Heart right ventricle (tissue), 16 donors: Measurements from ENCODE around the gene CNIH2. TPM values are rescaled to one million over a fixed set of nuclear protein-coding genes. Genes with fewer than 3 reads are reported as not detected.
"Not testable (repeated sequence)": the region's sequence is repeated elsewhere in the genome, so short reads cannot be mapped to it uniquely, and the experiment has no call there.

ENCODE experiments used
- ATAC-seq, 8 donors: fragments of 200-7000 bp; cut with Tn5 transposase; one replicate each; pipeline ENCODE4 v1.9.1; 2020; ENCODE audit warnings: mild to moderate bottlenecking in 8 of 8, moderate library complexity in 8 of 8, moderate number of reproducible peaks in 1 of 8
- DNase-seq, 2 donors: peaks; one replicate each; pipeline ENCODE4 v3.0.0-alpha.2; 2020
- H3K27ac ChIP-seq, 10 donors: fragments of 200-600 bp; sonication (generic) in 2 of 10; one replicate each; pipeline versions ENCODE4 v1.5.0 to v1.8.0; 2020 to 2022; ENCODE audit warnings: mild to moderate bottlenecking in 3 of 10
- H3K27me3 ChIP-seq, 7 donors: fragments of 200-600 bp; one replicate each; pipeline ENCODE4 v1.8.0; 2021 to 2022; ENCODE audit warnings: mild to moderate bottlenecking in 2 of 7
- H3K36me3 ChIP-seq, 9 donors: fragments of 200-600 bp; sonication (generic) in 1 of 9; one replicate each; pipeline versions ENCODE4 v1.5.0 to v1.8.0; 2020 to 2022; ENCODE audit warnings: mild to moderate bottlenecking in 2 of 9
- H3K4me1 ChIP-seq, 9 donors: fragments of 200-600 bp; sonication (generic) in 1 of 9; one replicate each; pipeline versions ENCODE4 v1.5.0 to v1.8.0; 2020 to 2022; ENCODE audit warnings: mild to moderate bottlenecking in 4 of 9
- H3K4me3 ChIP-seq, 10 donors: fragments of 200-600 bp; sonication (generic) in 2 of 10; one replicate each; pipeline versions ENCODE4 v1.5.0 to v1.8.0; 2020 to 2022; ENCODE audit warnings: mild to moderate bottlenecking in 7 of 10, moderate library complexity in 2 of 10
- H3K9me3 ChIP-seq, 11 donors: fragments of 200-600 bp in 10 of 11; sonication (generic) in 2 of 11; one replicate each; pipeline versions ENCODE4 v1.5.0 to v1.8.0; 2013 to 2022; ENCODE audit warnings: mild to moderate bottlenecking in 2 of 11, control low read depth in 1 of 11, moderate library complexity in 1 of 11
- WGBS, 2 donors: extraction: QIAGEN DNeasy Blood & Tissue Kit; methylation state at CpG; one replicate each; pipeline ENCODE4 v1.1.7; 2013; ENCODE audit warnings: inconsistent platforms in 1 of 2; 5-methylcytosine and 5-hydroxymethylcytosine counted together
- intact Hi-C, 10 donors: fragments of 100-400 bp; cut with DNase I; formaldehyde crosslinking; loops; one replicate each; pipeline versions ENCODE4 v1.11.1 to v1.14.2; 2022
- polyA plus RNA-seq, 2 donors: library from polyadenylated mRNA; stranded (reverse); fragments of 200-250 nt; gene quantifications; one replicate each; pipeline ENCODE4 v1.2.3, GENCODE V29; 2013
- total RNA-seq, 10 donors: library from RNA; stranded (reverse); fragmentation: NEBNext Ultra II Directional in 3 of 10; extraction: Animal tissue kit (Norgen Biotek cat#: 25700) in 3 of 10; gene quantifications; one replicate each; pipeline versions ENCODE4 v1.2.1 to v1.2.4, GENCODE V29; 2021 to 2023
- TF ChIP-seq, protein P1 (sequence below), 9 donors: fragments of 200-600 bp; sonication (generic) in 2 of 9; IDR thresholded peaks; one replicate each; pipeline versions ENCODE4 v1.5.0 to v1.8.0; 2021 to 2022; ENCODE audit warnings: antibody characterized with exemption in 9 of 9, mild to moderate bottlenecking in 5 of 9, moderate library complexity in 1 of 9
- donor health status: Arrhythmogenic right ventricular cardiomyopathy.
- donor health status: ischemic (EF 13 %, LVEDD 7.1; RV severe dilation, severe dysfunction).
- donor health status: healthy with polysubstance abuse.
- donor health status: DM: no; HTN: yes; CAD: no.
- donor health status: DM: no; HTN: no; CAD: no.
- donor health status: ischemic (EF 25% LVEDD 6.9; RV normal size, moderate dysfunction).
- donor health status: ischemic (EF 25% LVEDD 5.7; RV mildly dilated, moderate dysfunction).
- donor health status: healthy.
- donor health status: DM: yes; HTN: yes; CAD: no.
- donor health status: Ischemic cardiomyopathy.
- donor health status: ischemic (EF 35%, LVEDD 5.7; RV mildly dilated, moderate dysfunction).
- donor health status: nonischemic (EF 11% LVEDD 7.7; RV severe dilation, severe dysfunction).
- donor health status: DM: yes; HTN: yes; CAD: no.
- donor health status: PGD.
- donor health status: ischemic (EF 29% LVEDD 5.4; RV normal size, mild dysfunction).
- donor health status: nonischemic (EF 23%, LVEDD 6.1; RV moderate dilation, normal function).

CNIH2 gene
- total and polyA plus RNA-seq, 12 donors: 0.06 to 0.57 (median 0.45) TPM; not detected in 7

GRCh38 chr11:66317723-66318599 lies 40.0 kb downstream of the CNIH2 start:
- intact Hi-C loops: loop anchor here in 1 of 10 donors (10.0 kb wide), 1 partner anchor 67 kb away; no protein-coding TSS in a partner anchor
- 38 to 39% methylated on average over 16 of the region's 16 CpGs for WGBS, 2 donors
- H3K4me3 ChIP-seq: peak overlapping the region in 6 of 10 donors; percentile 54 to 76 (median 62)
- ATAC-seq (peak in 7 of 8 donors; percentile 4 to 43 (median 14)), DNase-seq (peak in 1 of 2 donors; percentile 63)
- H3K27ac ChIP-seq: peak overlapping the region; percentile 77 to 92 (median 86)
- H3K9me3 ChIP-seq: no peaks in the 10 kb centered on the region
- peaks cover 15 to 62% (median 34%) of the 10 kb centered on the region in 9 donors for H3K4me1 ChIP-seq
- H3K27me3 ChIP-seq: peaks cover 0 to 6% (median 0%) of the 10 kb centered on the region in 7 donors
- TF ChIP-seq, protein P1, sequence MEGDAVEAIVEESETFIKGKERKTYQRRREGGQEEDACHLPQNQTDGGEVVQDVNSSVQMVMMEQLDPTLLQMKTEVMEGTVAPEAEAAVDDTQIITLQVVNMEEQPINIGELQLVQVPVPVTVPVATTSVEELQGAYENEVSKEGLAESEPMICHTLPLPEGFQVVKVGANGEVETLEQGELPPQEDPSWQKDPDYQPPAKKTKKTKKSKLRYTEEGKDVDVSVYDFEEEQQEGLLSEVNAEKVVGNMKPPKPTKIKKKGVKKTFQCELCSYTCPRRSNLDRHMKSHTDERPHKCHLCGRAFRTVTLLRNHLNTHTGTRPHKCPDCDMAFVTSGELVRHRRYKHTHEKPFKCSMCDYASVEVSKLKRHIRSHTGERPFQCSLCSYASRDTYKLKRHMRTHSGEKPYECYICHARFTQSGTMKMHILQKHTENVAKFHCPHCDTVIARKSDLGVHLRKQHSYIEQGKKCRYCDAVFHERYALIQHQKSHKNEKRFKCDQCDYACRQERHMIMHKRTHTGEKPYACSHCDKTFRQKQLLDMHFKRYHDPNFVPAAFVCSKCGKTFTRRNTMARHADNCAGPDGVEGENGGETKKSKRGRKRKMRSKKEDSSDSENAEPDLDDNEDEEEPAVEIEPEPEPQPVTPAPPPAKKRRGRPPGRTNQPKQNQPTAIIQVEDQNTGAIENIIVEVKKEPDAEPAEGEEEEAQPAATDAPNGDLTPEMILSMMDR (IDR thresholded peaks at IDR 0.05): no peak
- H3K36me3 ChIP-seq: no peaks in the 10 kb centered on the region

DNA sequence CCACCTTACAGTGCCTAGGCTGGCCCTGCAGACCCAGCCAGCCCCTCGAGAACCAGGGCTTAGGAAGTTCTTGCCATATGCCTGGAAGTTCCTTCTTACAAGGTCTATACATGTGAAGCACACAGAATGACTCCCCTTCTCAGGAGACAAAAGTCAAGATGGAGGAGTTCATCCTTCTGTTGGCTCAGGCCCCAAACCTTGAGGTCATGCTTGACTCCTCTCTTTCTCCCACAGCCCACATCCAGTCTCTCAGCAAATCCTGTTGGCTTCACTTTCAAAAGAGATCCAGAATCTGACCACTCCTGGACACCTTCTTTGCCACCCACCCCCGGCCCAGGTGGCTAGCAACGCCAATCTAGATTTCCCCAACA lies 40.6 kb downstream of the CNIH2 start:
- Histone ChIP-seq H3K4me1 (peaks cover 13 to 55% (median 28%) of the 10 kb centered on the region in 9 donors), H3K4me3 (no peak overlapping the region), H3K36me3 (no peaks in the 10 kb centered on the region), H3K27ac (peak overlapping the region in 8 of 10 donors; percentile 46 to 92 (median 86)), H3K9me3 (no peaks in the 10 kb centered on the region), H3K27me3 (peaks cover 0 to 6% (median 0%) of the 10 kb centered on the region in 7 donors)
- ATAC-seq: no peak
- intact Hi-C loops: loop anchor here in 1 of 10 donors (10.0 kb wide), 1 partner anchor 66 kb away; no protein-coding TSS in a partner anchor
- WGBS, 2 donors: 76 to 80% methylated on average over 3 of the region's 3 CpGs
- DNase-seq: no peak
- TF ChIP-seq, protein P1 (IDR thresholded peaks at IDR 0.05): no peak

GRCh38 chr11:66320289-66320688 lies 42.3 kb downstream of the CNIH2 start:
- peaks cover 13 to 47% (median 27%) of the 10 kb centered on the region in 9 donors for H3K4me1 ChIP-seq
- DNase-seq, H3K9me3 ChIP-seq, ATAC-seq, H3K27ac ChIP-seq, H3K4me3 ChIP-seq, H3K27me3 ChIP-seq, H3K36me3 ChIP-seq, intact Hi-C loops: not testable (repeated sequence)
- whole genome bisulfite sequencing, 2 donors: 88 to 93% methylated on average over 1 of the region's 2 CpGs

DNA sequence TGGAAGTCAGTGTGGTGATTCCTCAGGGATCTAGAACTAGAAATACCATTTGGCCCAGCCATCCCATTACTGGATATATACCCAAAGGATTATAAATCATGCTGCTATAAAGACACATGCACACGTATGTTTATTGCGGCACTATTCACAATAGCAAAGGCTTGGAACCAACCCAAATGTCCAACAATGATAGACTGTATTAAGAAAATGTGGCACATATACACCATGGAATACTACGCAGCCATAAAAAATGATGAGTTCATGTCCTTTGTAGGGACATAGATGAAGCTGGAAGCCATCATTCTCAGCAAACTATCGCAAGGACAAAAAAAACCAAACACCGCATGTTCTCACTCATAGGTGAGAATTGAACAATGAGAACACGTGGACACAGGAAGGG lies 42.8 kb downstream of the CNIH2 start:
- H3K4me3 ChIP-seq, H3K27ac ChIP-seq, DNase-seq, H3K36me3 ChIP-seq, H3K9me3 ChIP-seq, intact Hi-C loops, ATAC-seq, H3K27me3 ChIP-seq: not testable (repeated sequence)
- WGBS, 2 donors: 84 to 87% methylated on average over 6 of the region's 6 CpGs
- H3K4me1 ChIP-seq: peaks cover 15 to 48% (median 27%) of the 10 kb centered on the region in 9 donors

- Histone ChIP-seq H3K36me3 (no peaks in the 10 kb centered on the region), H3K4me3 (no peak overlapping the region), H3K27me3 (peaks cover 0 to 3% (median 0%) of the 10 kb centered on the region in 7 donors), H3K4me1 (peaks cover 18 to 48% (median 29%) of the 10 kb centered on the region in 9 donors), H3K9me3 (no peaks in the 10 kb centered on the region), H3K27ac (peak overlapping the region in 1 of 10 donors; percentile 58)
- ATAC-seq: no peak
- TF ChIP-seq, protein P1 (IDR thresholded peaks at IDR 0.05): no peak
- intact Hi-C loops: no loop called here
- DNase-seq: no peak
- WGBS, 2 donors: 86 to 89% methylated on average over 4 of the region's 4 CpGs
Measured at GRCh38 chr11:66321606-66322005, 43.6 kb downstream of the CNIH2 start.
